Type B pancreatic cell (in vitro differentiated cells): ENCODE data around the gene NISCH. TPM values are rescaled to one million over a fixed set of nuclear protein-coding genes. Genes with fewer than 3 reads are reported as not detected.

ENCODE experiments used
- DNase-seq: peaks from one replicate; pipeline ENCODE4 v3.0.0; 2021; ENCODE audit warnings: mixed read lengths; ENCODE audit not compliant: unreplicated experiment; ENCODE audit errors: extremely low spot score
- H3K27ac Mint-ChIP-seq: 2 replicates; pipeline ENCODE4 v1.8.0; 2021; ENCODE audit warnings: mild to moderate bottlenecking, mixed read lengths
- H3K27me3 Mint-ChIP-seq: 2 replicates; pipeline ENCODE4 v1.8.0; 2021; ENCODE audit warnings: mixed read lengths
- H3K36me3 Mint-ChIP-seq: 2 replicates; pipeline ENCODE4 v1.8.0; 2021; ENCODE audit warnings: mixed read lengths
- H3K4me1 Mint-ChIP-seq: one replicate; pipeline ENCODE4 v1.8.0; 2021; ENCODE audit warnings: mixed read lengths; ENCODE audit not compliant: unreplicated experiment
- H3K4me3 Mint-ChIP-seq: 2 replicates; pipeline ENCODE4 v1.8.0; 2021; ENCODE audit warnings: mild to moderate bottlenecking, mixed read lengths
- H3K9me3 Mint-ChIP-seq: 2 replicates; pipeline ENCODE4 v1.8.0; 2021; ENCODE audit warnings: mixed read lengths
- CTCF ChIP-seq: fragments of 200-600 bp; sonication (generic); conservative IDR thresholded peaks from 2 replicates; pipeline ENCODE4 v1.5.0; 2021; ENCODE audit warnings: antibody characterized with exemption, mild to moderate bottlenecking
- total RNA-seq: library from RNA; stranded (reverse); gene quantifications from 2 replicates; pipeline ENCODE4 v1.2.1, GENCODE V29; 2021; ENCODE audit warnings: low replicate concordance

Gene NISCH
- total RNA-seq, 1 donor from 2014 or later = 149 TPM

- Mint-ChIP-seq H3K4me3 (no peak overlapping the region), H3K9me3 (no peaks in the 10 kb centered on the region), H3K27me3 (no peaks in the 10 kb centered on the region), H3K36me3 (no peaks in the 10 kb centered on the region), H3K4me1 (no peaks in the 10 kb centered on the region), H3K27ac (no peak overlapping the region)
- DNase-seq = no peak
- TF ChIP-seq CTCF = no peak
These were observed 15.2 kb upstream of the NISCH start for GRCh38 chr3:52440249-52440551.

- Mint-ChIP-seq H3K4me1 (no peaks in the 10 kb centered on the region), H3K27me3 (no peaks in the 10 kb centered on the region), H3K9me3 (no peaks in the 10 kb centered on the region), H3K36me3 (no peaks in the 10 kb centered on the region), H3K4me3 (no peak overlapping the region), H3K27ac (no peak overlapping the region)
- no peak for DNase-seq
- no peak for TF ChIP-seq CTCF
These were observed 14.7 kb upstream of the NISCH start for GRCh38 chr3:52440671-52441070.

GRCh38 chr3:52441091-52441771, 14.2 kb upstream of the NISCH start:
- no peaks in the 10 kb centered on the region for H3K9me3 Mint-ChIP-seq
- H3K4me3 Mint-ChIP-seq = no peak overlapping the region
- H3K36me3 Mint-ChIP-seq = no peaks in the 10 kb centered on the region
- no peaks in the 10 kb centered on the region for H3K27me3 Mint-ChIP-seq
- no peaks in the 10 kb centered on the region for H3K4me1 Mint-ChIP-seq
- H3K27ac Mint-ChIP-seq = no peak overlapping the region
- TF ChIP-seq CTCF = no peak
- DNase-seq = no peak

- no peak for DNase-seq
- no peaks in the 10 kb centered on the region for H3K36me3 Mint-ChIP-seq
- no peak for TF ChIP-seq CTCF
- no peak overlapping the region for H3K4me3 Mint-ChIP-seq
- no peaks in the 10 kb centered on the region for H3K9me3 Mint-ChIP-seq
- no peak overlapping the region for H3K27ac Mint-ChIP-seq
- H3K27me3 Mint-ChIP-seq = no peaks in the 10 kb centered on the region
- H3K4me1 Mint-ChIP-seq = peaks cover 1% of the 10 kb centered on the region
These were observed 13.6 kb upstream of the NISCH start for GRCh38 chr3:52441772-52442332.

- Mint-ChIP-seq H3K27ac (no peak overlapping the region), H3K4me1 (peaks cover 6% of the 10 kb centered on the region), H3K27me3 (no peaks in the 10 kb centered on the region), H3K9me3 (no peaks in the 10 kb centered on the region), H3K36me3 (no peaks in the 10 kb centered on the region), H3K4me3 (no peak overlapping the region)
- TF ChIP-seq CTCF = no peak
- DNase-seq = no peak
These were observed 12.8 kb upstream of the NISCH start for GRCh38 chr3:52442409-52443267.
